Middle frontal gyrus (tissue), 1 donor: ENCODE data around the gene KLHL40.

Experiments
- DNase-seq: peaks from one replicate; pipeline ENCODE4 v3.0.0-alpha.2; 2015; ENCODE audit warnings: low spot score; ENCODE audit errors: extremely low spot score

KLHL40 gene

GRCh38 chr3:42704136-42704841, 19.0 kb downstream of the KLHL40 start:
- DNase-seq: no peak

GRCh38 chr3:42705058-42705767, 19.9 kb downstream of the KLHL40 start:
- no peak for DNase-seq

- DNase-seq: no peak
These were observed 20.7 kb downstream of the KLHL40 start for GRCh38 chr3:42705962-42706585.

GRCh38 chr3:42706721-42707619, 21.6 kb downstream of the KLHL40 start:
- DNase-seq: no peak

- no peak for DNase-seq
These were observed 22.5 kb downstream of the KLHL40 start for GRCh38 chr3:42707620-42708355.

GRCh38 chr3:42708611-42709151, 23.3 kb downstream of the KLHL40 start:
- no peak for DNase-seq

GRCh38 chr3:42709621-42710020, 24.3 kb downstream of the KLHL40 start:
- DNase-seq: no peak

- no peak for DNase-seq
These were observed 25.1 kb downstream of the KLHL40 start for GRCh38 chr3:42710323-42711021.

GRCh38 chr3:42711491-42712343, 26.4 kb downstream of the KLHL40 start:
- no peak for DNase-seq

- DNase-seq: no peak
These were observed 27.0 kb downstream of the KLHL40 start for GRCh38 chr3:42712344-42712648.

GRCh38 chr3:42712688-42713372, 27.5 kb downstream of the KLHL40 start:
- DNase-seq: no peak

GRCh38 chr3:42713747-42714146, 28.4 kb downstream of the KLHL40 start:
- no peak for DNase-seq

GRCh38 chr3:42714171-42714852, 29.0 kb downstream of the KLHL40 start:
- no peak for DNase-seq

- no peak for DNase-seq
These were observed 32.0 kb downstream of the KLHL40 start for GRCh38 chr3:42717306-42717705.

GRCh38 chr3:42718338-42718737, 33.0 kb downstream of the KLHL40 start:
- no peak for DNase-seq

GRCh38 chr3:42719002-42719401, 33.7 kb downstream of the KLHL40 start:
- no peak for DNase-seq

GRCh38 chr3:42720126-42720525, 34.8 kb downstream of the KLHL40 start:
- no peak for DNase-seq

GRCh38 chr3:42721690-42722089, 36.4 kb downstream of the KLHL40 start:
- DNase-seq: peak; percentile 64
